Epithelial cell of esophagus (primary cell): ENCODE results near the gene NUP50.
A peak's percentile ranks its signal among the peaks of the same experiment; 100 is the strongest.

Experiments
- DNase-seq: peaks from one replicate; pipeline ENCODE4 v3.0.0; 2010; ENCODE audit warnings: low read depth
- H3K4me3 ChIP-seq: 2 replicates; pipeline ENCODE4 v1.5.1; 2011; ENCODE audit warnings: mild to moderate bottlenecking, low read length, control low read depth
- TF ChIP-seq, protein P1 (sequence below): IDR thresholded peaks from 2 replicates; pipeline ENCODE4 v1.5.1; 2011; ENCODE audit warnings: low read depth, mild to moderate bottlenecking, low read length, control low read depth, inconsistent platforms; ENCODE audit not compliant: insufficient read depth; ENCODE audit errors: missing control alignments

Gene NUP50

DNA sequence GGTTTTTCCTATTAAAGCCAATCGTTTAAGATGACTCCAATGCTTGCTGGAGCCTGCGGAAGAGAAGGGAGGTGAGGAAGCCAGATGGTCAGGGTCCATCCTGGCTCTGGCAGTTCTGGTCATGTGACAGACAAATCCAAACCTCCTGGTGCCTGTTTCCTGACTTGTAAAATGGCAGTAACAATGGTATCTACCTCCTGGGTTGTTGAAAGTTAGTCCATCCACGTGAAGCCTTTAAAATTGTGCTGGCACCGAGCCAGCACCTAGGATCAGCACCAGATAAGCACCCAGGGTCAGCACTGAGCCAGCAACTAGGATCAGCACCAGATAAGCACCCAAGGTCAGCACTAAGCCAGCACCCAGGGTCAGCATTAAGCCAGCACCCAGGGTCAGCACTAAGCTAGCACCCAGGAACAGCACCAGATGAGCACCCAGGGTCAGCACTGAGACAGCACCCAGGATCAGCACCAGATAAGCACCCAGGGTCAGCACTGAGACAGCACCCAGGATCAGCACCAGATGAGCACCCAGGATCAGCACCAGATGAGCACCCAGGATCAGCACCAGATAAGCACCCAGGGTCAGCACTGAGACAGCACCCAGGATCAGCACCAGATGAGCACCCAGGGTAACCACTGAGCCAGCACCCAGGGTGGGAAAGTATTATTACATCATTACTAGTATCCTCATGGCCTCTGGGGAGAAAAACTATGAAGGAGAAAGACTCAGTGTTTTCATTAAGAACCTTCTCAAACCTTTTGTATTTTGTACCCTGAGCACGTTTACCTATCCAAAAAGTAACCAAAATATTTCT is 59.8 kb downstream of the NUP50 start:
- DNase-seq, result no peak
- H3K4me3 ChIP-seq, result no peak overlapping the region
- TF ChIP-seq, protein P1, sequence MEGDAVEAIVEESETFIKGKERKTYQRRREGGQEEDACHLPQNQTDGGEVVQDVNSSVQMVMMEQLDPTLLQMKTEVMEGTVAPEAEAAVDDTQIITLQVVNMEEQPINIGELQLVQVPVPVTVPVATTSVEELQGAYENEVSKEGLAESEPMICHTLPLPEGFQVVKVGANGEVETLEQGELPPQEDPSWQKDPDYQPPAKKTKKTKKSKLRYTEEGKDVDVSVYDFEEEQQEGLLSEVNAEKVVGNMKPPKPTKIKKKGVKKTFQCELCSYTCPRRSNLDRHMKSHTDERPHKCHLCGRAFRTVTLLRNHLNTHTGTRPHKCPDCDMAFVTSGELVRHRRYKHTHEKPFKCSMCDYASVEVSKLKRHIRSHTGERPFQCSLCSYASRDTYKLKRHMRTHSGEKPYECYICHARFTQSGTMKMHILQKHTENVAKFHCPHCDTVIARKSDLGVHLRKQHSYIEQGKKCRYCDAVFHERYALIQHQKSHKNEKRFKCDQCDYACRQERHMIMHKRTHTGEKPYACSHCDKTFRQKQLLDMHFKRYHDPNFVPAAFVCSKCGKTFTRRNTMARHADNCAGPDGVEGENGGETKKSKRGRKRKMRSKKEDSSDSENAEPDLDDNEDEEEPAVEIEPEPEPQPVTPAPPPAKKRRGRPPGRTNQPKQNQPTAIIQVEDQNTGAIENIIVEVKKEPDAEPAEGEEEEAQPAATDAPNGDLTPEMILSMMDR, result no peak

DNA sequence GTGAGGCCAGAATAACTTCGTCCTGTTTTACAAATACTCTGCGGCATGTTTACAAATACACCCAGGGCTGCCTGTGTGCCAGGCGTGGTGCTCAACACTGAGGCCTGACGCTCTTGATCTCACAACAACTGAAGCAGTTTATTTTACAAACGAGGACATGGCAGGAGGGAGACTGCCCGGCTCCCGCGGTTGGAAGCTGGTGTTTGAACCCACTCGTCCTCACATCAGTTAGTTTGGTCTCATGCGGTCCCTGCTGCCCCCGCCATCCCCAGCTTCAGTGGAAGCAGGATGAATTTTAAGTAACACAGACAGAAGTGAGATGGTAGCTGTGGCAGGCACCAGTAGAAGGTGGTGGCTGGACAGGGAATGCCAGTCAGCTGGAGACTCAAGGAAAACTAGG is 60.6 kb downstream of the NUP50 start:
- DNase-seq, result no peak
- TF ChIP-seq, protein P1, result no peak
- H3K4me3 ChIP-seq, result no peak overlapping the region

GRCh38 chr22:45224988-45225731 is 61.4 kb downstream of the NUP50 start:
- H3K4me3 ChIP-seq, result no peak overlapping the region
- TF ChIP-seq, protein P1, result no peak

DNA sequence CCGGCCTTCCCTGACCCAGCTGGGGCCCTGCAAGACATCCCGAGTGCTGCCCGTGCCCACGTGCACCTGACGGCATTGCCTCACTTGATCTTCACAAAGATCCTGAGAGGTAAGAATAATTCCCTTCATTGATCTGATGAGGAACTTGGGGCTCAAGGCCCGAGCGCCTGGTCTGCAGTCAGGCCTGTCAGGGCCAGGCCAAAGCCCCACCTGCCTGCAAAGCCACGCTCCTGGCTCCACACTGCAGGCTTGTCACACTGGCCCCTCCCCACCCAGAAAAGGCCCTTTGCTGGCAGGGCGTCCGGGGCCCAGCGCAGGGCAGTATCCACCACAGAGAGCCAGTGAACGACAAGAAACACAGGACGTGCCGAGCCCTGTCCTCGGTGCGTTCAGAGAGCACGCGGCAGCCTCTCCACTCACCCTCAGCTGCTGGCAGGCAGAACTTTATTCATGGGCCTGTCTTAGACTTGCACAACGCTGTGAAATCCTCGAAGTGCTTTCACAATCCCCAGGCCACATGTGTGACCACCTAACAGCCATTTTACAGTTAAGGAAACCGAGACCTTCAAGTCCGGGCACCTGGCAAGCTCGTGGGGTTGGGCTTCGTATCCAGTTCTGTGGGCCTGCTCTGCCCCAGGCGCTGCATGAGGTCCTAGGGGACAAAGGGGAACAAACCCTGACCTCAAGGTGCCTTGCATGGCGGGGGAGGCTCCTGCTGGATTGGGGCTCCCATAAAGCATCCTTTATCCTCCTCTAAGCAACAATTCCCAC is 62.2 kb downstream of the NUP50 start:
- H3K4me3 ChIP-seq, result no peak overlapping the region
- TF ChIP-seq, protein P1, result no peak
- peak; percentile 88 for DNase-seq

More at GRCh38 chr22:45224988-45225731, 61.4 kb downstream of the NUP50 start:
- DNase-seq, result no peak

DNA sequence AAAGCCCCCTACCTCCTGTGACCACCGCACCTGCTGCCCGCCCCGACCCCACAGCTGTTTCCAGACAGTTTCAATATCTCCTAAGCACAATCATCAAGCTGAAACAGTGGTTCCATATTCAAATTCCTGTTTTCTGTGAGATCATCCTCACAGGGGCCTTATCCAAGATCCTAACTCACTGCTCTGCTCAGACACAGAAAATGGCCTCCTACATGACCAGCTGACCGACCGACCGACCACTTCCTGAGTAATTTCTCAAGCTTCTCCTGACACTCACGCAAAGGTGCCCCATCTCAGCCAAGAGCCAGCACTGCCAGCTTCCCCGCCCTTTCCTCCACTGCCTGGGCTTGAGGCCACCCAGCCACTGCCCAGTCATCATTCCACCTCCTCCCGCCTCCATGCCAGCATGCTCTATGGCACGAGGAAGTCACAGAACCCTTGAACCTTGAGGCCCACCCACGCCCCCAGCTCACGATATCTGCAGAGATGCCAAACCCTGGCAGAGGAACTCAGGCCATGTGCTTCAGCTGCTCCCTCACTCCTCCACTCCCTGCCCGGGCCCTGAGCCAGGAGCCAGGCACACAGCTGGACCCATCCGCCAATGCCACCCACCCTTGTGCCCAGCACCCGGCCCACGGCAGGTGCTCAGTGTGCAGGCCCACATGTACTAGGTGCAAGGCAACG is 62.9 kb downstream of the NUP50 start:
- no peak overlapping the region for H3K4me3 ChIP-seq
- DNase-seq, result peak; percentile 51
- TF ChIP-seq, protein P1, result no peak

GRCh38 chr22:45227645-45228400 is 64.1 kb downstream of the NUP50 start:
- no peak overlapping the region for H3K4me3 ChIP-seq
- TF ChIP-seq, protein P1, result no peak

More at GRCh38 chr22:45227645-45228400, 64.1 kb downstream of the NUP50 start:
- DNase-seq, result no peak
